ENCODE data around the gene CDH22.

- TF ChIP-seq REST (IDR thresholded peaks at IDR 0.05; ENCODE audit: insufficient read depth in 1 of 2, low read depth in 2 of 2, low read length in 2 of 2) (no peak), TAF1 (IDR thresholded peaks at IDR 0.05; ENCODE audit: borderline replicate concordance, insufficient read depth, low read length) (no peak)
These were observed 133.7 kb downstream of the CDH22 start for GRCh38 chr20:46174469-46175126.
